Activated CD8-positive, alpha-beta T cell treated with anti-CD3 and anti-CD28 coated beads for 36 hours (primary cell): ENCODE results near the gene LRCH3. TPM values are rescaled to one million over a fixed set of nuclear protein-coding genes. Genes with fewer than 3 reads are reported as not detected.

Experiments
- ATAC-seq: fragments of 200-7000 bp; cut with Tn5 transposase; one replicate; pipeline ENCODE4 v1.10.0; 2021; ENCODE audit warnings: mild to moderate bottlenecking, moderate library complexity
- CTCF ChIA-PET: fragments of 350-600 bp; sonication (Branson Sonifier 250); formaldehyde crosslinking; loops from one replicate; lab custom pipeline; 2021; ENCODE audit warnings: antibody characterized with exemption; lab: Charles Lee
- POLR2A ChIA-PET: fragments of 350-600 bp; sonication (Branson Sonifier 250); formaldehyde crosslinking; loops from one replicate; lab custom pipeline; 2021; ENCODE audit warnings: antibody characterized with exemption; lab: Charles Lee
- DNase-seq: peaks from one replicate; pipeline ENCODE4 v3.0.0-alpha.2; 2020
- H3K27ac Mint-ChIP-seq: one replicate; pipeline ENCODE4 v1.8.0; 2021; ENCODE audit warnings: mild to moderate bottlenecking, mixed read lengths
- H3K27me3 Mint-ChIP-seq: one replicate; pipeline ENCODE4 v1.8.0; 2021; ENCODE audit warnings: mixed read lengths
- H3K36me3 Mint-ChIP-seq: one replicate; pipeline ENCODE4 v1.8.0; 2021; ENCODE audit warnings: low read depth, mixed read lengths
- H3K4me1 Mint-ChIP-seq: one replicate; pipeline ENCODE4 v1.8.0; 2021; ENCODE audit warnings: low read depth, mixed read lengths
- H3K4me3 Mint-ChIP-seq: one replicate; pipeline ENCODE4 v1.8.0; 2021; ENCODE audit warnings: mild to moderate bottlenecking, moderate library complexity, mixed read lengths
- H3K9me3 Mint-ChIP-seq: one replicate; pipeline ENCODE4 v1.8.0; 2021; ENCODE audit warnings: mixed read lengths
- CTCF ChIP-seq: fragments of 200-600 bp; IDR thresholded peaks from one replicate; pipeline ENCODE4 v1.8.0; 2022; ENCODE audit warnings: antibody characterized with exemption, mild to moderate bottlenecking
- intact Hi-C: fragments of 100-400 bp; cut with micrococcal nuclease; formaldehyde crosslinking; loops from one replicate; pipeline ENCODE4 v1.10.0; 2022
- total RNA-seq, 2 experiments: library from RNA; stranded (reverse); gene quantifications; one replicate each; pipeline ENCODE4 v1.2.3, GENCODE V29; 2021

LRCH3 gene
- total RNA-seq, 2 experiments from 2014 or later, result 43.8 to 53.5 TPM

GRCh38 chr3:197846491-197846890 lies 55.4 kb downstream of the LRCH3 start:
- no peak overlapping the region for H3K27ac Mint-ChIP-seq
- ChIA-PET CTCF (interaction anchor here (0.6 to 1.3 kb wide), 2 partner anchors 53 to 248 kb away, joined by 3 to 4 read pairs; no protein-coding TSS in a partner anchor), POLR2A (interaction anchor here (1.6 kb wide), 1 partner anchor 25 kb away, joined by 3 read pairs; no protein-coding TSS in a partner anchor)
- ATAC-seq (no peak), DNase-seq (no peak)
- TF ChIP-seq CTCF, result no peak
- no peaks in the 10 kb centered on the region for H3K27me3 Mint-ChIP-seq
- H3K36me3 Mint-ChIP-seq, result peaks cover 42% of the 10 kb centered on the region
- H3K4me1 Mint-ChIP-seq, result peaks cover 21% of the 10 kb centered on the region
- intact Hi-C loops, result no loop called here
- no peak overlapping the region for H3K4me3 Mint-ChIP-seq
- no peaks in the 10 kb centered on the region for H3K9me3 Mint-ChIP-seq

GRCh38 chr3:197847866-197848401 lies 56.9 kb downstream of the LRCH3 start:
- ChIA-PET CTCF (interaction anchor here (0.7 to 1.8 kb wide), 4 partner anchors 9 to 114 kb away, joined by 3 to 7 read pairs (median 3); no protein-coding TSS in a partner anchor), POLR2A (interaction anchor here (0.6 to 1.6 kb wide), 3 partner anchors 27 to 101 kb away, joined by 3 read pairs; no protein-coding TSS in a partner anchor)
- intact Hi-C loops, result no loop called here
- Mint-ChIP-seq H3K36me3 (peaks cover 46% of the 10 kb centered on the region), H3K4me3 (peak overlapping the region; percentile 53), H3K27me3 (no peaks in the 10 kb centered on the region), H3K27ac (peak overlapping the region; percentile 88), H3K9me3 (no peaks in the 10 kb centered on the region), H3K4me1 (peaks cover 21% of the 10 kb centered on the region)
- ATAC-seq (peak; percentile 87), DNase-seq (peak; percentile 24)
- no peak for TF ChIP-seq CTCF

- intact Hi-C loops, result no loop called here
- Mint-ChIP-seq H3K27ac (no peak overlapping the region), H3K27me3 (no peaks in the 10 kb centered on the region), H3K4me3 (no peak overlapping the region), H3K4me1 (peaks cover 4% of the 10 kb centered on the region), H3K9me3 (no peaks in the 10 kb centered on the region), H3K36me3 (peaks cover 33% of the 10 kb centered on the region)
- ChIA-PET CTCF (interaction anchor here (0.7 to 1.5 kb wide), 3 partner anchors 13 to 142 kb away, joined by 3 to 4 read pairs (median 4); no protein-coding TSS in a partner anchor), POLR2A (no interaction called here)
- DNase-seq, result no peak
- no peak for ATAC-seq
- TF ChIP-seq CTCF, result no peak
These were observed 63.7 kb downstream of the LRCH3 start for GRCh38 chr3:197854596-197855343.

GRCh38 chr3:197855571-197855970 lies 64.5 kb downstream of the LRCH3 start:
- DNase-seq, result no peak
- no peak overlapping the region for H3K27ac Mint-ChIP-seq
- TF ChIP-seq CTCF, result no peak
- no peak for ATAC-seq
- no peaks in the 10 kb centered on the region for H3K27me3 Mint-ChIP-seq
- H3K4me1 Mint-ChIP-seq, result peaks cover 4% of the 10 kb centered on the region
- ChIA-PET CTCF (no interaction called here), POLR2A (interaction anchor here (0.5 kb wide), 1 partner anchor 64 kb away, joined by 3 read pairs; the partner anchor contains the start of gene LRCH3)
- no peak overlapping the region for H3K4me3 Mint-ChIP-seq
- intact Hi-C loops, result no loop called here
- no peaks in the 10 kb centered on the region for H3K9me3 Mint-ChIP-seq
- peaks cover 34% of the 10 kb centered on the region for H3K36me3 Mint-ChIP-seq
